Trophoblast cell (in vitro differentiated cells and primary cell): ENCODE data around the gene PIWIL1.

ENCODE experiments used
- DNase-seq, 2 donors: peaks; one replicate each; pipeline ENCODE4 v3.0.0-alpha.2; 2016
- H2AFZ ChIP-seq: 2 replicates; pipeline ENCODE4 v1.6.1; 2013; ENCODE audit warnings: low read length, moderate library complexity, mild to moderate bottlenecking; ENCODE audit not compliant: insufficient read depth, poor library complexity
- H2AK5ac ChIP-seq: 2 replicates; pipeline ENCODE4 v1.6.1; 2013; ENCODE audit warnings: mild to moderate bottlenecking, low read length
- H2BK120ac ChIP-seq: 2 replicates; pipeline ENCODE4 v1.6.1; 2013; ENCODE audit warnings: low read length, mild to moderate bottlenecking, moderate library complexity; ENCODE audit not compliant: insufficient read depth, poor library complexity
- H2BK12ac ChIP-seq: 2 replicates; pipeline ENCODE4 v1.6.1; 2013; ENCODE audit warnings: mild to moderate bottlenecking, low read length, moderate library complexity
- H2BK5ac ChIP-seq: 2 replicates; pipeline ENCODE4 v1.6.1; 2013; ENCODE audit warnings: low read length, low read depth, moderate library complexity, mild to moderate bottlenecking; ENCODE audit not compliant: poor library complexity
- H3K14ac ChIP-seq: 2 replicates; pipeline ENCODE4 v1.6.1; 2013; ENCODE audit warnings: mild to moderate bottlenecking, low read length
- H3K18ac ChIP-seq: 2 replicates; pipeline ENCODE4 v1.6.1; 2013; ENCODE audit warnings: mild to moderate bottlenecking, low read length
- H3K23ac ChIP-seq: 2 replicates; pipeline ENCODE4 v1.6.1; 2013; ENCODE audit warnings: low read length
- H3K27ac ChIP-seq: 2 replicates; pipeline ENCODE4 v1.5.1; 2013; ENCODE audit warnings: low read depth, mild to moderate bottlenecking, inconsistent platforms, low read length, moderate library complexity
- H3K27me3 ChIP-seq: 2 replicates; pipeline ENCODE4 v1.6.1; 2013; ENCODE audit warnings: inconsistent platforms, mild to moderate bottlenecking, low read length, moderate library complexity; ENCODE audit not compliant: insufficient read depth
- H3K36me3 ChIP-seq, 2 experiments: 1 replicate in 1 of 2; 2 replicates in 1 of 2; pipeline ENCODE4 v1.6.1; 2013; ENCODE audit warnings: low read length in 2 of 2, mild to moderate bottlenecking in 2 of 2, moderate library complexity in 1 of 2; ENCODE audit not compliant: insufficient read depth in 2 of 2, control insufficient read depth in 1 of 2
- H3K4ac ChIP-seq: 2 replicates; pipeline ENCODE4 v1.6.1; 2013; ENCODE audit warnings: low read depth, mild to moderate bottlenecking, low read length, moderate library complexity
- H3K4me1 ChIP-seq, 2 experiments: 1 replicate in 1 of 2; 2 replicates in 1 of 2; pipeline ENCODE4 v1.6.1; 2013; ENCODE audit warnings: low read length in 2 of 2, mild to moderate bottlenecking in 2 of 2, moderate library complexity in 1 of 2; ENCODE audit not compliant: insufficient read depth in 2 of 2, control insufficient read depth in 1 of 2
- H3K4me2 ChIP-seq: 2 replicates; pipeline ENCODE4 v1.6.1; 2013; ENCODE audit warnings: inconsistent platforms, mild to moderate bottlenecking, low read length, moderate library complexity
- H3K4me3 ChIP-seq: 2 replicates; pipeline ENCODE4 v1.5.1; 2013; ENCODE audit warnings: mild to moderate bottlenecking, low read depth, low read length, inconsistent platforms
- H3K79me1 ChIP-seq: one replicate; pipeline ENCODE4 v1.6.1; 2013; ENCODE audit warnings: low read length
- H3K79me2 ChIP-seq: 2 replicates; pipeline ENCODE4 v1.6.1; 2013; ENCODE audit warnings: low read length, mild to moderate bottlenecking; ENCODE audit not compliant: control insufficient read depth, insufficient read depth, poor library complexity
- H3K9ac ChIP-seq: 2 replicates; pipeline ENCODE4 v1.6.1; 2013; ENCODE audit warnings: mild to moderate bottlenecking, low read length
- H3K9me3 ChIP-seq: 2 replicates; pipeline ENCODE4 v1.6.1; 2013; ENCODE audit warnings: low read depth, mild to moderate bottlenecking, control low read depth, inconsistent platforms, low read length; ENCODE audit not compliant: insufficient read depth
- H4K12ac ChIP-seq: 2 replicates; pipeline ENCODE4 v1.6.1; 2013; ENCODE audit warnings: low read depth, mild to moderate bottlenecking, low read length, moderate library complexity
- H4K8ac ChIP-seq: 2 replicates; pipeline ENCODE4 v1.6.1; 2013; ENCODE audit warnings: low read depth, mild to moderate bottlenecking, low read length, moderate library complexity
- H4K91ac ChIP-seq: one replicate; pipeline ENCODE4 v1.6.1; 2013; ENCODE audit warnings: low read depth, mild to moderate bottlenecking, low read length, moderate library complexity
- WGBS: extraction: QIAGEN DNeasy Blood & Tissue Kit; methylation state at CpG from one replicate; pipeline ENCODE4 v1.1.7; 2013; ENCODE audit warnings: missing lambda C conversion rate; ENCODE audit not compliant: insufficient read length, insufficient coverage; ENCODE audit errors: extremely low coverage; 5-methylcytosine and 5-hydroxymethylcytosine counted together

PIWIL1 gene

GRCh38 chr12:130398100-130398848 lies 60.6 kb downstream of the PIWIL1 start:
- H3K23ac ChIP-seq: no peak overlapping the region
- no peak overlapping the region for H4K91ac ChIP-seq
- no peak overlapping the region for H2BK5ac ChIP-seq
- H2BK12ac ChIP-seq: no peak overlapping the region
- no peaks in the 10 kb centered on the region for H3K79me2 ChIP-seq
- peaks cover 1% of the 10 kb centered on the region for H3K9me3 ChIP-seq
- H3K4me1 ChIP-seq: no peaks in the 10 kb centered on the region
- no peak overlapping the region for H3K14ac ChIP-seq
- no peak overlapping the region for H3K4ac ChIP-seq
- H3K79me1 ChIP-seq: no peaks in the 10 kb centered on the region
- H2AFZ ChIP-seq: no peak overlapping the region
- H3K27ac ChIP-seq: no peak overlapping the region
- H2BK120ac ChIP-seq: no peak overlapping the region
- no peak overlapping the region for H4K8ac ChIP-seq
- H3K27me3 ChIP-seq: no peaks in the 10 kb centered on the region
- H2AK5ac ChIP-seq: no peak overlapping the region
- H3K9ac ChIP-seq: no peak overlapping the region
- no peak overlapping the region for H3K18ac ChIP-seq
- H3K36me3 ChIP-seq: no peaks in the 10 kb centered on the region
- DNase-seq: no peak
- H4K12ac ChIP-seq: no peak overlapping the region
- WGBS: no CpG with 5 or more reads among the region's 12 CpGs
- no peak overlapping the region for H3K4me2 ChIP-seq
- no peak overlapping the region for H3K4me3 ChIP-seq

- Histone ChIP-seq H3K27ac (no peak overlapping the region), H3K9ac (no peak overlapping the region), H3K4me1 (no peaks in the 10 kb centered on the region), H3K14ac (no peak overlapping the region), H3K18ac (no peak overlapping the region), H4K8ac (no peak overlapping the region), H2BK5ac (no peak overlapping the region), H4K12ac (no peak overlapping the region), H3K79me2 (no peaks in the 10 kb centered on the region), H3K27me3 (no peaks in the 10 kb centered on the region), H2AK5ac (no peak overlapping the region), H4K91ac (no peak overlapping the region), H3K4me2 (no peak overlapping the region), H3K4me3 (no peak overlapping the region), H3K9me3 (no peaks in the 10 kb centered on the region), H2BK120ac (no peak overlapping the region), H3K36me3 (no peaks in the 10 kb centered on the region), H3K4ac (no peak overlapping the region), H2BK12ac (no peak overlapping the region), H3K23ac (no peak overlapping the region), H3K79me1 (no peaks in the 10 kb centered on the region), H2AFZ (no peak overlapping the region)
- no CpG with 5 or more reads among the region's 6 CpGs for WGBS
- no peak for DNase-seq
These were observed 64.0 kb downstream of the PIWIL1 start for GRCh38 chr12:130401703-130402102.

- no peak overlapping the region for H3K4me2 ChIP-seq
- H3K79me2 ChIP-seq: no peaks in the 10 kb centered on the region
- H4K91ac ChIP-seq: no peak overlapping the region
- peaks cover 4% of the 10 kb centered on the region for H3K27me3 ChIP-seq
- no peak overlapping the region for H3K18ac ChIP-seq
- H4K12ac ChIP-seq: no peak overlapping the region
- no peak overlapping the region for H2BK120ac ChIP-seq
- H4K8ac ChIP-seq: no peak overlapping the region
- no peak overlapping the region for H3K14ac ChIP-seq
- no peak overlapping the region for H2AK5ac ChIP-seq
- H3K4ac ChIP-seq: no peak overlapping the region
- H2BK5ac ChIP-seq: no peak overlapping the region
- no CpG with 5 or more reads among the region's 7 CpGs for WGBS
- no peak overlapping the region for H2BK12ac ChIP-seq
- H3K36me3 ChIP-seq: no peaks in the 10 kb centered on the region
- DNase-seq: no peak
- no peaks in the 10 kb centered on the region for H3K4me1 ChIP-seq
- no peak overlapping the region for H3K27ac ChIP-seq
- no peak overlapping the region for H3K9ac ChIP-seq
- no peaks in the 10 kb centered on the region for H3K9me3 ChIP-seq
- no peak overlapping the region for H2AFZ ChIP-seq
- no peak overlapping the region for H3K23ac ChIP-seq
- no peak overlapping the region for H3K4me3 ChIP-seq
- no peaks in the 10 kb centered on the region for H3K79me1 ChIP-seq
These were observed 67.6 kb downstream of the PIWIL1 start for GRCh38 chr12:130405332-130405731.

GRCh38 chr12:130412384-130412783 lies 74.7 kb downstream of the PIWIL1 start:
- Histone ChIP-seq H3K36me3 (no peaks in the 10 kb centered on the region), H2AK5ac (no peak overlapping the region), H4K8ac (no peak overlapping the region), H3K4me1 (no peaks in the 10 kb centered on the region), H2BK12ac (no peak overlapping the region), H3K14ac (no peak overlapping the region), H3K23ac (no peak overlapping the region), H3K79me1 (no peaks in the 10 kb centered on the region), H3K4me2 (no peak overlapping the region), H2BK5ac (no peak overlapping the region), H3K27me3 (peaks cover 4% of the 10 kb centered on the region), H3K79me2 (no peaks in the 10 kb centered on the region), H3K9ac (no peak overlapping the region), H4K91ac (no peak overlapping the region), H2AFZ (no peak overlapping the region), H3K18ac (no peak overlapping the region), H3K27ac (no peak overlapping the region), H2BK120ac (no peak overlapping the region), H4K12ac (no peak overlapping the region), H3K9me3 (peaks cover 2% of the 10 kb centered on the region), H3K4me3 (no peak overlapping the region), H3K4ac (no peak overlapping the region)
- WGBS: no CpG with 5 or more reads among the region's 8 CpGs
- DNase-seq: no peak
